Fibroblast of skin of scalp (primary cell): ENCODE measurements around the gene NACC2.
"Not testable (repeated sequence)": the region's sequence is repeated elsewhere in the genome, so short reads cannot be mapped to it uniquely, and the experiment has no call there.

Experiments
- DNase-seq: peaks from one replicate; pipeline ENCODE4 v3.0.0-alpha.2; 2013

Gene NACC2

DNA sequence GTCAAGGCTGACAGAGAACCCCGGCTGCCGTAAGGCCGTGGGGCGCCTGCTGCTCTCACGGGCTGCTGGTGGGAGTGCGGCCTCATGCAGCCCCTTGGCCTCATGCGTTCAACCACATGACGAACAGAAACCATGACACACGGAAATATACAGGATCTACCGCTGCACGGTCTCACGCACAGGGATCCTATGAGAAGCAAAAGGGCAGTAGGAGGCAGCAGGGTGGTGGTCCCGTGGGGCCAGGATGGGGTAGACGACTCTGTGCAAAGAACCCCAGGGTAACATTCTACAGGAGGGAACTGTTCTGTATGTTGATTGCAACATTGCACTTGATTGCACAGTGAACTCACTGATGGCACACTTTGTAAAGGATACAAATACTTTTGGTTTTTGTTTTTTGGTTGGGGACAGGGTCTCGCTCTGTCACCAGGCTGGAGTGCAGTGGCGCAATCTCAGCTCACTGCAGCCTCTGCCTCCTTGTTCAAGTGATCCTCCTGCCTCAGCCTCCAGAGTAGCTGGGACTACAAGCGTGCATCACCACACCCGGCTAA lies 51.6 kb downstream of the NACC2 start:
- no peak for DNase-seq

DNA sequence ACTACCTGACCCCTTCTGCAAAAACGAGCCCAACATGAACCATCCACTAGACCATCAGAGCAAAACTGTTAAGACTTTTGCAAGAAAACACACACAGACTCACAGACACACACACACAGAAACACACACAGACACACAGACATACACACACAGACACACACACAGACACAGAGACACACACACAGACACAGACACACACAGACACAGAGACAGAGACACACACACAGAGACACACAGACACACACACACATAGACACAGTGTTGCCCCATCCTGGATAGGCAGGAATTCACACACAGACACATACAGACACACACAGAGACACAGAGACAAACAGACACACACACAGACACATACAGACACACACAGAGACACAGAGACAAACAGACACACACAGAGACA lies 52.5 kb downstream of the NACC2 start:
- DNase-seq = no peak

DNA sequence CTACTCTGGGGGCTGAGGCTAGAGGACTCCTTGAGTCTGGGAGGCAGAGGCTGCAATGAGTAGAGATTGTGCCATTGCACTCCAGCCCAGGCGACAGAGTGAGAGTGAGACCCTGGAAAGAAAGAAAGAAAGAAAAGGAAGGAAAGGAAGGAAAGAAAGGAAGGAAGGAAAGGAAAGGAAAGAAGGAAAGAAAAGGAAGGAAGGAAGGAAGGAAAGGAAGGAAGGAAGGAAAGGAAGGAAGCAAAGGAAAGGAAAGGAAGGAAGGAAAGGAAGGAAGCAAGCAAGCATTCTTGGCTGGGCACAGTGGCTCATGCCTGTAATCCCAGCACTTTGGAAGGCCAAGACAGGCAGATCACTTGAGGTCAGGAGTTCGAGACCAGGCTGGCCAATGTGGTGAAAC lies 54.2 kb downstream of the NACC2 start:
- not testable (repeated sequence) for DNase-seq

DNA sequence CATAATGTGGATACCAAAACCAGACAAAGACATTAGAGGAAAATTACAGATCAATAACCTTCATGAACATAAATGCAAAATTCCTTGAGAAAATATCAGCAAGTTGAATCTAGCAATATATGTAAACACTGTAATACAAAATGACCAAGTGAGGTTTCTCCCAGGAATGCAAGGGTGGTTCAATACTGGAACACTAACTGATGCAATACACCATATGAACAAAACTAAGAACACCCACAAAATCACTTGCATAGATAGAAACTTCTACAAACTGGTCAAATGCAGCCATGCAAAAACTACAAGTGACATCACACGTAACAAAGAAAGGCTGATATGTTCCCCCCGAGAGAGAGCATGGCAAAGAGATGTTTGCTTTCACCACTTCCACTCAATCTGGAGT lies 55.6 kb downstream of the NACC2 start:
- no peak for DNase-seq

DNA sequence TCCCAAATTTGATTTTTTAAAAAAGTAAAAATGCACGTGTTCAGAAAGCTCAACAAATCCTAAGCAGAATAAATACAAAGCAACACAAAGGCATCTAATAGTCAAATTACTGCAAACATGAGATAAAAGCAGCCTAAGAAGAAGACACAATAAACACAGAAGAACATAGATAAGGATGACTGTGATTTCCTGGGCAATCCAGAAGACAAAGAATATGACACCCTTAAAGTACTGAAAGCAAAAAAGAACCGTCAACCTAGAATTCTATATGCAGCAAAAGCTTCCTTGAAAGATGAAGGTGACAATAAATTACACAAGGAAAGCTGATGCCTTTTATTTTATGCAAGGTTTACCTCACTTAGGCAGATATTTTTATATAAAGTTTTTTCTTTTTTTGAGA lies 58.2 kb downstream of the NACC2 start:
- DNase-seq = no peak

- DNase-seq = no peak
Measured at GRCh38 chr9:136036050-136036449, 59.0 kb downstream of the NACC2 start.

- peak; percentile 66 for DNase-seq
Measured at GRCh38 chr9:136031741-136032730, 63.1 kb downstream of the NACC2 start.

DNA sequence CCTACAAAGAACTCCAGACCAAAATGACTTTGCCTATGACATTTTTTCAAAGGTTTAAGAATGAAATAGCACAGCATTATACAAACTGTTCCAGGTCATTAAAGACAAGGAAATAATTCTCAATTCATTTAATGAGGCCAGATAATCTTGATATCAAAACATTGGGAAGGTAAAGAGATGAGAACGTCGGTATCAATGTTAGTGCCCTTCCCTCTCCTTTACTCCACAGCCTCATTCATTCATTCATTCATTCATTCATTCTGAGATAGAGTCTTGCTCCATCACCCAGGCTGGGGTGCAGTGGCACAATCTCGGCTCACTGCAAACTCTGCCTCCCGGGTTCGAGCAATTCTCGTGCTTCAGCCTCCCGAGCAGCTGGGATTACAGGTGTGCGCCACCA lies 64.0 kb downstream of the NACC2 start:
- no peak for DNase-seq

DNA sequence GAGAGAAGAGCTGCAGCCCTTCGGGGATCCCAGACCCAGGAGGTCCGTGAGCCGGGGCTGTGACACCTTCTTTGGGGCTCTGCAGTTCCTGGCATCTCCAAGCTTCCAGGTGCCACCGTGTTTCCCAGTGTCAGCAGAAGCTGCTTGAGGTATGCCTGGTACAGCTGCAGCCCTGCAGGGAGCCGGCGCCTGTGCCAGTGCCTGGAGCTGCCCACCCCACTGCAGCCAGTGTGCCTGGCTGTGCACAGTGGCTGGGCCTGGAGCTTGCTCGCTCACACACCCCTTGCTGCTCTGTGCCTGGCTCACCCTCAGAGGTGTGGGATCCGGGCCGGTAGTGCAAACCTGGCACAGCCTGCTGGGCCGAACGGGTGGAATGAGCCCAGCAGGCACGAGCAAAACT lies 65.5 kb downstream of the NACC2 start:
- no peak for DNase-seq

GRCh38 chr9:136028760-136029470 lies 66.2 kb downstream of the NACC2 start:
- no peak for DNase-seq

DNA sequence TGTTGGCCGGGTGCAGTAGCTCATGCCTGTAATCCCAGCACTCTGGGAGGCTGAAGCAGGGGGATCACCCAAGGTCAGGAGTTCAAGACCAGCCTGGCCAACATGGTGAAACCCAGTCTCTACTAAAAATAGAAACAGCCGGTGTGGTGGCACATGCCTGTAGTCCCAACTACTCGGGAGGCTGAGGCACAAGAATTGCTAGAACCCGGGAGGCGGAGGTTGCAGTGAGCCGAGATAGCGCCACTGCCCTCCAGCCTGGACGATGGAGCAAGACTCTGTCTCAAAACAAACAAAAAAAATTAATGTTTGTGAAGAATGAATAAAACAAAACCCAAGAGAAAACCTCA lies 68.2 kb downstream of the NACC2 start:
- not testable (repeated sequence) for DNase-seq

DNA sequence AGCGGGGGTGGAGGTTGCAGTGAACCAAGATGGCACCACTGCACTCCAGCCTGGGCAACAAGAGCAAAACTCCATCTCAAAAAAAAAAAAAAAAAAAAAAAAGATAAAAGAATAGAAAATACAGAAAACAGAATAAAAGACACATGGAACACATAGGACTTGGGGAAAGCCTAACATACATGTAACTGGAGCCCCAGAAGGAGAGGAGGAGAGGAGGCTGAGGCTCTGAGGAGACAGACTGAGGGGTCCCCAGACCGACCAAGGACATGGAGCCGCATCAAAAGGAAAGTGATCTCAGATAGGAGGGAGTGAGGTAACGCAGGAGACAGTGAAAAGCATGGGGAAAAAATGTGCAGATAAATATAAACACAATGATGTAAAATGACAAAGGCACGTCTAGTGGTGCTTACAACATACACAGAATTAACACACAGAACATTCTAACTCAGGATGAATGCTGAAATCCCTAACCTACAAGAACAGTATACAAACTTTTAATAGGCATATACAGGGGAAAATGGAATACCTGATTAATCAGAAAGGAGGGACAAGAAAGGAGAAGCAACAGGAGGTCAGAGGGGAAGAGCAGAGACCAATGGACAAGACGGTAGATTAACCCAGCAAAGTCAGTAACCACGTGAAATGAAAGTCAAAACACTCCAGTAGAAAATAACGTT lies 68.7 kb downstream of the NACC2 start:
- no peak for DNase-seq

DNA sequence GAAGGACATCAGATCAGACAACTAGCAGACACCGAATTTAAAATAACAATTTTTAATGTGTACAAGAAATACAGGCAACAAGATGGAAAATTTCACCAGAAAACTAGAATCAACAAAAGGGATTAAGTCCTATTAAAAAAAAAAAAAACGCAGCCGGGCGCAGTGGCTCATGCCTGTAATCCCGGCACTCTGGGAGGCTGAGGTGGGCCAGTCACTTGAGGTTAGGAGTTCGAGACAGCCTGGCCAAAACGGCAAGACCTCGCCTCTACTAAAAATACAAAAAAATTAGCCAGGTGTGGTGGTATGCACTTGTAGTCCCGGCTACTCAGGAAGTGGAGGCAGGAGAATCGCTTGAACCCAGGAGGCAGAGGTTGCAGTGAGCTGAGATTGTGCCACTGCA lies 69.6 kb downstream of the NACC2 start:
- no peak for DNase-seq

DNA sequence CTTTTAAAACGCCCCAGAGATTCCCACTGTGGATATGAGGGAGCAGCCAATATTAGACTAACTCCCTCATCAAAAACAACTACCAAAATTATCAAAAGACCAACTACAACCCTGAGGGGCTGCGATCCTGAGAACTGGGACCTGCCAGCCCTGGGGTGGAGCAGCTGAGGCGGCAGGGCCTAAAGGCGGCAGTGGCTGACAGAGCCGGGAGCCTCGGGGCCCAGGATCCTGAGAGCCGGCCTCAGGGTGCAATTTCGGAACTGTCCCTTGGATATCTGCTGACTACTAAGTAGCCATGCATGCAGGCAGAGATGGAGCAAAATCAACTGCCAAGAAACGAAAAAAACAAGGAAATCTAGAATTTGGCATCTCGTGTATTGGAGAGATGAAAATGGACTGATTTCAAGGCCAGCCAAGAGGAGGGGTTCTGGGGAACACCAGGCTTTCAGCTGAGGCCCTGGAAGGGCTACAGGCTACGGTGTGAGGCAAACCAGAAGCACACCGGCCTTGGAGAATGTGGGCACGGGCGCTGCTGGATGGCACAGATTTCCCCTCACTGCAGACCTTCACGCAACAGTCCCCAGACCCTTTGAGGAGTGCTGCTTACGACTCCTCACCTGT lies 70.3 kb downstream of the NACC2 start:
- no peak for DNase-seq

DNA sequence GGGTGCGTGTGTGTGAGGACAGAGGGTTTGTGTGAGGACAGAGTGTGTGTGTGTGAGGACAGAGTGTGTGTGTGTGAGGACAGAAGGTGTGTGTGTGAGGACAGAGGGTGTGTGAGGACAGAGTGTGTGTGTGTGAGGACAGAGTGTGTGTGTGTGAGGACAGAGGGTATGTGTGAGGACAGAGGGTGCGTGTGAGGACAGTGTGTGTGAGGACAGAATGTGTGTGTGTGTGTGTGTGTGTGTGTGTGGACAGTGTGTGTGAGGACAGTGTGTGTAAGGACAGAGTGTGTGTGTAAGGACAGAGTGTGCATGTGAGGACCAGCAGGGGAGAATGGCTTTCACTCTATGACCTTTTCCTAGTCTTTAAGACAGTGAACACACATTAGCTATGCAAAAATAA lies 70.8 kb downstream of the NACC2 start:
- no peak for DNase-seq

GRCh38 chr9:136023410-136024225 lies 71.5 kb downstream of the NACC2 start:
- DNase-seq = peak; percentile 64

DNA sequence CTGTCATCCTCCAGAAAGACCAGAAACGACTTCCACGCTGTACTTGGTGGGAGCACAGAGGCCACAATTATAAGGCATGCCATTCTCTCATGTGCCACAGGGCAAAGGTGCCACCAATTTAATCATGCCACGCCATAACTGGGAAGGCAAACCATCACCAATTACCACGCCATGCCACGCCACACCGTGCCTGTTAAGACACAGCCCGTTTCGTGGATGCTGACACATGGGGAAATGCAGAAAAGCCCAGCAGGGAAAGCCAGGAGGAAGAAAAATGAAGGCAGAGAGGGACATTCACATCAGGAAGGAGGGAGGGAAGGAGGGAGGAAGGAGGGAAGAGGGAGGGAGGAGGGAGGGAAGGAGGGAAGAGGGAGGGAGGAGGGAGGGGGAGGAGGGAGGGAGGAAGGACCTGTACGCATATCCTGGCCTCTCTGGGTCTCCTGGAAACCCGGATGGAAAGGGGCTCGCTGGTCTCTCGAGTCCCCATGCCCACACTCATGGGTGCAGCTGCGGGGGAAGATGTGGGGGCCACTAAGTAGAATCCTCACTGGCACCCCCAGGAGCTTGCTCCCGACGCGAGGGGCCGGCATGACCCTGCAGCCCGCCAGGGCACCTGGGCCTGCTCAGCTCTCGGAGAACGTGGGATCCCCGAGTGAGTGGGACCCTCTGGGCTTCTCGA lies 72.2 kb downstream of the NACC2 start:
- no peak for DNase-seq

GRCh38 chr9:136021872-136022681 lies 73.0 kb downstream of the NACC2 start:
- DNase-seq = no peak

DNA sequence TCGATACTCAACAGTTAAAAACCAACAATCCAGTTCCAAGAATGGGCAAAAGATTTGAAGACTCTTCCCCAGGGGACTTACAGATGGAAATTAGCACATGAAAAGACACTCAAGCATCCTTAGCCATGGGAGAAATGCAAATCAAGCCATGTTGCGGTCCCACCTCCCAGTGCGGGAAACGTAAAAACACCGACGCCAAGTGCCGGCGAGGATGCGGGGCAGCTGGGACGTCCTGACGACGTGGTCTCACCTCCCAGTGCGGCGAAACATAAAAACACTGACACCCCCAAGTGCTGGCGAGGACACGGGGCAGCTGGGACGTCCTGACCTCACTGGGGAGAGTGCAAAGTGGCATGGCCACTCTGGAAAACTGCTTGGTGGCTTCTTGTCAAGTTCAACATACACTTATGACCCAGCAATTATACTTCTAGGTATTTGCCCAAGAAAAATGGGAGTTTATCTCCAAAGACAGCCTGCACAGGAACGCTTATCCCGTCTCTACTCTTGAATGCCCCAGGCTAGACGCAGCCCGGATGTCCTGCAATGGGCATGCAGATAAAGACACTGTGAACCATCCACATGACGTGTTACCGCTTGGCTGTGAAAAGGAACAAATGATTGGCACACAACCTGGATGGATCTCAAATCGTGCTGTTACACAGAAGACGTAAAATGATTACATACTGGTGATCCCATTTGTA lies 73.8 kb downstream of the NACC2 start:
- no peak for DNase-seq

DNA sequence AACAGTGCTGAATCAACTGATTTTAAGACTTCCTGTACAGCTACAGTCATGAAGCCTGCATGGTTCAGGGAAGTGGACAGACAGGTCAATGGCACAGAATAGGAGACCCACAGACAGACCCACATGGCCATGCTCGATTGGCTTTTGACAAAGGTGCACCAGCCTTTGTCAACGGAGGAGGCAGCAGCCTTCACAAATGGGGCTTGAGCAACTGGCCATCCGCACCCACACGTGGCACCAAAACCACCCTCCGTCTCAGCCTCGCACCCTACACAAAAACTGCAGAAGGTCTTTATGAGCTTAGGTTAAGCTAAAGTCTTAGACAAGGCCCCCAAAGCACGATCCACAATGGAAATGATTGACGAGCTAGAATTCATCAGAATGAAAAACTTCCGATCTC lies 74.4 kb downstream of the NACC2 start:
- no peak for DNase-seq
